ENCODE measurements around the gene DPH3.

The DPH3 gene

GRCh38 chr3:16289144-16289889 lies 24.6 kb upstream of the DPH3 start:
- H3K27ac ChIP-seq (ENCODE audit: low read length), result no peak overlapping the region

GRCh38 chr3:16288664-16289063 lies 23.9 kb upstream of the DPH3 start:
- H3K9ac ChIP-seq (ENCODE audit: low read depth, low read length), result no peak overlapping the region
- H3K27me3 ChIP-seq (ENCODE audit: insufficient read depth, low read length), result no peaks in the 10 kb centered on the region
- no peak overlapping the region for H3K27ac ChIP-seq (ENCODE audit: low read length)
- H3K9me3 ChIP-seq (ENCODE audit: insufficient read depth, low read depth, low read length), result no peaks in the 10 kb centered on the region; the same call in 1 of the 2 replicates
- no peak overlapping the region for H3K4me3 ChIP-seq (ENCODE audit: low read length)
- peaks cover 44% of the 10 kb centered on the region for H3K36me3 ChIP-seq (ENCODE audit: insufficient read depth, low read depth, low read length)
- no peaks in the 10 kb centered on the region for H3K4me1 ChIP-seq (ENCODE audit: insufficient read depth, low read length)

More at GRCh38 chr3:16289144-16289889, 24.6 kb upstream of the DPH3 start:
- no peaks in the 10 kb centered on the region for H3K27me3 ChIP-seq (ENCODE audit: insufficient read depth, low read length)
- H3K9me3 ChIP-seq (ENCODE audit: insufficient read depth, low read depth, low read length), result no peaks in the 10 kb centered on the region; the same call in 1 of the 2 replicates
- H3K9ac ChIP-seq (ENCODE audit: low read depth, low read length), result no peak overlapping the region
- H3K4me3 ChIP-seq (ENCODE audit: low read length), result no peak overlapping the region
- peaks cover 40% of the 10 kb centered on the region for H3K36me3 ChIP-seq (ENCODE audit: insufficient read depth, low read depth, low read length)
- H3K4me1 ChIP-seq (ENCODE audit: insufficient read depth, low read length), result no peaks in the 10 kb centered on the region

- Histone ChIP-seq H3K4me3 (ENCODE audit: low read length) (no peak overlapping the region), H3K27me3 (ENCODE audit: insufficient read depth, low read length) (no peaks in the 10 kb centered on the region), H3K4me1 (ENCODE audit: insufficient read depth, low read length) (no peaks in the 10 kb centered on the region), H3K36me3 (ENCODE audit: insufficient read depth, low read depth, low read length) (peaks cover 52% of the 10 kb centered on the region), H3K27ac (ENCODE audit: low read length) (no peak overlapping the region), H3K9me3 (ENCODE audit: insufficient read depth, low read depth, low read length) (no peaks in the 10 kb centered on the region), H3K9ac (ENCODE audit: low read depth, low read length) (no peak overlapping the region)
Observed at GRCh38 chr3:16286751-16287543, 22.2 kb upstream of the DPH3 start.

- Histone ChIP-seq H3K27ac (ENCODE audit: low read length) (no peak overlapping the region), H3K4me3 (ENCODE audit: low read length) (no peak overlapping the region), H3K36me3 (ENCODE audit: insufficient read depth, low read depth, low read length) (peaks cover 51% of the 10 kb centered on the region), H3K4me1 (ENCODE audit: insufficient read depth, low read length) (no peaks in the 10 kb centered on the region), H3K9ac (ENCODE audit: low read depth, low read length) (no peak overlapping the region), H3K27me3 (ENCODE audit: insufficient read depth, low read length) (no peaks in the 10 kb centered on the region), H3K9me3 (ENCODE audit: insufficient read depth, low read depth, low read length) (no peaks in the 10 kb centered on the region)
Observed at GRCh38 chr3:16286161-16286560, 21.4 kb upstream of the DPH3 start.

- no peaks in the 10 kb centered on the region for H3K4me1 ChIP-seq (ENCODE audit: insufficient read depth, low read length)
- no peak overlapping the region for H3K4me3 ChIP-seq (ENCODE audit: low read length)
- H3K9me3 ChIP-seq (ENCODE audit: insufficient read depth, low read depth, low read length), result no peaks in the 10 kb centered on the region
- no peaks in the 10 kb centered on the region for H3K27me3 ChIP-seq (ENCODE audit: insufficient read depth, low read length)
- H3K9ac ChIP-seq (ENCODE audit: low read depth, low read length), result no peak overlapping the region
- H3K36me3 ChIP-seq (ENCODE audit: insufficient read depth, low read depth, low read length), result peaks cover 57% of the 10 kb centered on the region
- H3K27ac ChIP-seq (ENCODE audit: low read length), result no peak overlapping the region
Observed at GRCh38 chr3:16284633-16285032, 19.9 kb upstream of the DPH3 start.

- Histone ChIP-seq H3K36me3 (ENCODE audit: insufficient read depth, low read depth, low read length) (peaks cover 59% of the 10 kb centered on the region), H3K27ac (ENCODE audit: low read length) (no peak overlapping the region), H3K4me1 (ENCODE audit: insufficient read depth, low read length) (no peaks in the 10 kb centered on the region), H3K9me3 (ENCODE audit: insufficient read depth, low read depth, low read length) (no peaks in the 10 kb centered on the region), H3K27me3 (ENCODE audit: insufficient read depth, low read length) (no peaks in the 10 kb centered on the region), H3K4me3 (ENCODE audit: low read length) (no peak overlapping the region), H3K9ac (ENCODE audit: low read depth, low read length) (no peak overlapping the region)
Observed at GRCh38 chr3:16280671-16281070, 15.9 kb upstream of the DPH3 start.

GRCh38 chr3:16279010-16279801 lies 14.5 kb upstream of the DPH3 start:
- H3K4me3 ChIP-seq (ENCODE audit: low read length), result no peak overlapping the region
- no peak overlapping the region for H3K9ac ChIP-seq (ENCODE audit: low read depth, low read length)
- no peak overlapping the region for H3K27ac ChIP-seq (ENCODE audit: low read length)
- H3K36me3 ChIP-seq (ENCODE audit: insufficient read depth, low read depth, low read length), result peaks cover 68% of the 10 kb centered on the region
- H3K4me1 ChIP-seq (ENCODE audit: insufficient read depth, low read length), result no peaks in the 10 kb centered on the region
- H3K9me3 ChIP-seq (ENCODE audit: insufficient read depth, low read depth, low read length), result no peaks in the 10 kb centered on the region
- no peaks in the 10 kb centered on the region for H3K27me3 ChIP-seq (ENCODE audit: insufficient read depth, low read length)

- Histone ChIP-seq H3K36me3 (ENCODE audit: insufficient read depth, low read depth, low read length) (peaks cover 68% of the 10 kb centered on the region), H3K9ac (ENCODE audit: low read depth, low read length) (no peak overlapping the region), H3K27me3 (ENCODE audit: insufficient read depth, low read length) (no peaks in the 10 kb centered on the region), H3K9me3 (ENCODE audit: insufficient read depth, low read depth, low read length) (no peaks in the 10 kb centered on the region), H3K4me1 (ENCODE audit: insufficient read depth, low read length) (no peaks in the 10 kb centered on the region), H3K27ac (ENCODE audit: low read length) (no peak overlapping the region), H3K4me3 (ENCODE audit: low read length) (no peak overlapping the region)
Observed at GRCh38 chr3:16277471-16277870, 12.7 kb upstream of the DPH3 start.

- H3K27me3 ChIP-seq (ENCODE audit: insufficient read depth, low read length), result no peaks in the 10 kb centered on the region
- H3K27ac ChIP-seq (ENCODE audit: low read length), result no peak overlapping the region
- H3K4me1 ChIP-seq (ENCODE audit: insufficient read depth, low read length), result no peaks in the 10 kb centered on the region
- H3K9ac ChIP-seq (ENCODE audit: low read depth, low read length), result no peak overlapping the region
- H3K36me3 ChIP-seq (ENCODE audit: insufficient read depth, low read depth, low read length), result peaks cover 77% of the 10 kb centered on the region
- no peak overlapping the region for H3K4me3 ChIP-seq (ENCODE audit: low read length)
- H3K9me3 ChIP-seq (ENCODE audit: insufficient read depth, low read depth, low read length), result no peaks in the 10 kb centered on the region
Observed at GRCh38 chr3:16273867-16274266, 9.1 kb upstream of the DPH3 start.

GRCh38 chr3:16272588-16272987 lies 7.8 kb upstream of the DPH3 start:
- Histone ChIP-seq H3K4me1 (ENCODE audit: insufficient read depth, low read length) (no peaks in the 10 kb centered on the region), H3K9ac (ENCODE audit: low read depth, low read length) (no peak overlapping the region), H3K27ac (ENCODE audit: low read length) (no peak overlapping the region), H3K4me3 (ENCODE audit: low read length) (no peak overlapping the region), H3K36me3 (ENCODE audit: insufficient read depth, low read depth, low read length) (peaks cover 69% of the 10 kb centered on the region), H3K27me3 (ENCODE audit: insufficient read depth, low read length) (no peaks in the 10 kb centered on the region), H3K9me3 (ENCODE audit: insufficient read depth, low read depth, low read length) (no peaks in the 10 kb centered on the region)

GRCh38 chr3:16270855-16271254 lies 6.1 kb upstream of the DPH3 start:
- Histone ChIP-seq H3K9me3 (ENCODE audit: insufficient read depth, low read depth, low read length) (no peaks in the 10 kb centered on the region), H3K36me3 (ENCODE audit: insufficient read depth, low read depth, low read length) (peaks cover 59% of the 10 kb centered on the region), H3K9ac (ENCODE audit: low read depth, low read length) (no peak overlapping the region), H3K27me3 (ENCODE audit: insufficient read depth, low read length) (no peaks in the 10 kb centered on the region), H3K4me3 (ENCODE audit: low read length) (no peak overlapping the region), H3K27ac (ENCODE audit: low read length) (no peak overlapping the region), H3K4me1 (ENCODE audit: insufficient read depth, low read length) (no peaks in the 10 kb centered on the region)
